Smooth muscle cell (in vitro differentiated cells): ENCODE measurements around the gene SPP2. TPM values are rescaled to one million over a fixed set of nuclear protein-coding genes. Genes with fewer than 3 reads are reported as not detected.

Source experiments
- DNase-seq: peaks from one replicate; lab custom pipeline; 2025; ENCODE audit not compliant: unreplicated experiment; lab: John Stamatoyannopoulos, UW
- H2AFZ ChIP-seq: fragments of 200-600 bp; sonication (generic); 2 replicates; pipeline ENCODE4 v1.6.0; 2016; ENCODE audit warnings: antibody characterized with exemption, low read depth, mild to moderate bottlenecking
- H3F3A ChIP-seq: fragments of 200-600 bp; sonication (generic); 2 replicates; pipeline ENCODE4 v1.6.0; 2017; ENCODE audit warnings: antibody characterized with exemption, low read depth
- H3K27ac ChIP-seq: fragments of 200-600 bp; sonication (generic); 2 replicates; pipeline ENCODE4 v1.5.1; 2016; ENCODE audit warnings: low read depth, mild to moderate bottlenecking
- H3K27me3 ChIP-seq: fragments of 200-600 bp; sonication (generic); 2 replicates; pipeline ENCODE4 v1.6.1; 2016; ENCODE audit warnings: low read depth, mild to moderate bottlenecking
- H3K36me3 ChIP-seq: fragments of 200-600 bp; sonication (generic); 2 replicates; pipeline ENCODE4 v1.5.1; 2016; ENCODE audit warnings: low read depth
- H3K4me1 ChIP-seq: fragments of 200-600 bp; sonication (generic); 2 replicates; pipeline ENCODE4 v1.5.1; 2016; ENCODE audit warnings: low read depth
- H3K4me2 ChIP-seq: fragments of 200-600 bp; sonication (generic); 2 replicates; pipeline ENCODE4 v1.6.0; 2016; ENCODE audit warnings: mild to moderate bottlenecking
- H3K4me3 ChIP-seq: fragments of 200-600 bp; sonication (generic); 2 replicates; pipeline ENCODE4 v1.5.1; 2016; ENCODE audit warnings: mild to moderate bottlenecking
- H3K79me2 ChIP-seq: fragments of 200-600 bp; sonication (generic); 2 replicates; pipeline ENCODE4 v1.6.0; 2016; ENCODE audit warnings: low read depth, mild to moderate bottlenecking
- H3K9ac ChIP-seq: fragments of 200-600 bp; sonication (generic); 2 replicates; pipeline ENCODE4 v1.6.0; 2016; ENCODE audit warnings: low read depth
- H3K9me3 ChIP-seq: fragments of 200-600 bp; sonication (generic); replicated peaks from 2 replicates; pipeline ENCODE4 v1.5.1; 2016; ENCODE audit warnings: low read depth
- H4K20me1 ChIP-seq: fragments of 200-600 bp; sonication (generic); 2 replicates; pipeline ENCODE4 v1.6.0; 2016; ENCODE audit warnings: low read depth
- CTCF ChIP-seq: fragments of 200-600 bp; sonication (generic); IDR thresholded peaks from 2 replicates; pipeline ENCODE4 v1.5.1; 2017; ENCODE audit warnings: borderline replicate concordance, mild to moderate bottlenecking, antibody characterized with exemption; ENCODE audit not compliant: insufficient read depth, poor library complexity, severe bottlenecking
- WGBS: methylation state at CpG from one replicate; pipeline ENCODE4 v1.1.7; 2016; ENCODE audit warnings: low lambda C conversion rate; 5-methylcytosine and 5-hydroxymethylcytosine counted together
- polyA plus RNA-seq: library from polyadenylated mRNA; unstranded; fragments of >200 nt; fragmentation: Nextera tagmentation; extraction: Ambion mirVana; gene quantifications from 2 replicates; pipeline ENCODE4 v1.2.1, GENCODE V29; 2016
- total RNA-seq: library from RNA; depleted of rRNA; stranded (reverse); fragments of >200 nt; gene quantifications from 2 replicates; pipeline ENCODE4 v1.2.3, GENCODE V29; 2014

SPP2 gene
- total and polyA plus RNA-seq, 2 experiments from 2014 or later, result not detected

- WGBS, result 80% methylated on average over 3 of the region's 3 CpGs
- Histone ChIP-seq H3K4me2 (no peak overlapping the region), H3K36me3 (no peaks in the 10 kb centered on the region)
These were observed 17.3 kb upstream of the SPP2 start for GRCh38 chr2:234033174-234033573.

GRCh38 chr2:234033885-234034284, 16.6 kb upstream of the SPP2 start:
- Histone ChIP-seq H3K9me3 (no peaks in the 10 kb centered on the region), H2AFZ (no peak overlapping the region), H3K27me3 (no peaks in the 10 kb centered on the region), H3K4me2 (no peak overlapping the region), H3K79me2 (no peaks in the 10 kb centered on the region), H3K36me3 (no peaks in the 10 kb centered on the region), H3K4me1 (no peaks in the 10 kb centered on the region), H3K27ac (no peak overlapping the region), H4K20me1 (no peaks in the 10 kb centered on the region), H3F3A (no peaks in the 10 kb centered on the region), H3K9ac (no peak overlapping the region), H3K4me3 (no peak overlapping the region)
- no peak for DNase-seq
- 66% methylated on average over 2 of the region's 2 CpGs for WGBS
- TF ChIP-seq CTCF, result no peak

More at GRCh38 chr2:234033174-234033573, 17.3 kb upstream of the SPP2 start:
- Histone ChIP-seq H2AFZ (no peak overlapping the region), H3K79me2 (no peaks in the 10 kb centered on the region), H3K9me3 (no peaks in the 10 kb centered on the region), H4K20me1 (no peaks in the 10 kb centered on the region), H3K4me3 (no peak overlapping the region), H3K27ac (no peak overlapping the region), H3K4me1 (no peaks in the 10 kb centered on the region), H3F3A (no peaks in the 10 kb centered on the region), H3K27me3 (no peaks in the 10 kb centered on the region), H3K9ac (no peak overlapping the region)
- no peak for TF ChIP-seq CTCF
- DNase-seq, result no peak

- Histone ChIP-seq H3K27me3 (peaks cover 28% of the 10 kb centered on the region), H3K27ac (no peak overlapping the region), H3K79me2 (no peaks in the 10 kb centered on the region), H3K4me2 (no peak overlapping the region), H4K20me1 (no peaks in the 10 kb centered on the region), H3K9me3 (no peaks in the 10 kb centered on the region), H3K9ac (no peak overlapping the region), H3K36me3 (no peaks in the 10 kb centered on the region), H2AFZ (no peak overlapping the region), H3K4me3 (no peak overlapping the region), H3F3A (no peaks in the 10 kb centered on the region), H3K4me1 (no peaks in the 10 kb centered on the region)
- no peak for TF ChIP-seq CTCF
- DNase-seq, result no peak
- 91% methylated on average over 2 of the region's 2 CpGs for WGBS
These were observed 12.3 kb upstream of the SPP2 start for GRCh38 chr2:234038076-234038802.

- no peak for DNase-seq
These were observed 6.3 kb upstream of the SPP2 start for GRCh38 chr2:234044157-234044556.

More at GRCh38 chr2:234044157-234044556, 6.3 kb upstream of the SPP2 start:
- TF ChIP-seq CTCF, result no peak
- Histone ChIP-seq H3K4me1 (no peaks in the 10 kb centered on the region), H3F3A (no peaks in the 10 kb centered on the region), H3K9ac (no peak overlapping the region), H3K27me3 (peaks cover 48% of the 10 kb centered on the region), H3K36me3 (no peaks in the 10 kb centered on the region), H3K4me2 (no peak overlapping the region), H3K9me3 (no peaks in the 10 kb centered on the region), H4K20me1 (no peaks in the 10 kb centered on the region), H2AFZ (no peak overlapping the region), H3K4me3 (no peak overlapping the region), H3K27ac (no peak overlapping the region), H3K79me2 (no peaks in the 10 kb centered on the region)
- 80% methylated on average over 1 of the region's 1 CpG for WGBS
